ENCODE measurements around the gene PCNX3. TPM values are rescaled to one million over a fixed set of nuclear protein-coding genes. Genes with fewer than 3 reads are reported as not detected.

The PCNX3 gene
- total RNA-seq, 2 donors from 2014 or later, result 37.5 to 39.5 TPM

DNA sequence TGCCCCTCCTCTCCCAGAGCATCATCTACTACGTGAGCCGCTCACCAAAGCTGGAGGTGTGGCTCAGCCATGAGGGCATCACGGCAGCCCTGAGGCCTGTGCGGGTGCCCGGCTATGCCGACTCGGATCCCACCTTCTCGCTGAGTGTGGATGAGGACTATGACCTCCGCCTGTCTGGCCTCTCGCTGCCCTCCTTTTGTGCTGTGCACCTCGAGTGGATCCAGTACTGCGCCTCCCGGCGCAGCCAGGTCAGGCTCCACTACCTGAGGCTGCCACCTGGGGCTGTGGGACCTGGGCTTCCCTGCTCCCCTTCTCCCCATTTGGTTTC lies 18.5 kb downstream of the PCNX3 start:
- DNase-seq (ENCODE audit: low spot score), result no peak
- H3K27me3 ChIP-seq (replicated peaks; ENCODE audit: insufficient read depth), result no peaks in the 10 kb centered on the region
- TF ChIP-seq, protein P1, sequence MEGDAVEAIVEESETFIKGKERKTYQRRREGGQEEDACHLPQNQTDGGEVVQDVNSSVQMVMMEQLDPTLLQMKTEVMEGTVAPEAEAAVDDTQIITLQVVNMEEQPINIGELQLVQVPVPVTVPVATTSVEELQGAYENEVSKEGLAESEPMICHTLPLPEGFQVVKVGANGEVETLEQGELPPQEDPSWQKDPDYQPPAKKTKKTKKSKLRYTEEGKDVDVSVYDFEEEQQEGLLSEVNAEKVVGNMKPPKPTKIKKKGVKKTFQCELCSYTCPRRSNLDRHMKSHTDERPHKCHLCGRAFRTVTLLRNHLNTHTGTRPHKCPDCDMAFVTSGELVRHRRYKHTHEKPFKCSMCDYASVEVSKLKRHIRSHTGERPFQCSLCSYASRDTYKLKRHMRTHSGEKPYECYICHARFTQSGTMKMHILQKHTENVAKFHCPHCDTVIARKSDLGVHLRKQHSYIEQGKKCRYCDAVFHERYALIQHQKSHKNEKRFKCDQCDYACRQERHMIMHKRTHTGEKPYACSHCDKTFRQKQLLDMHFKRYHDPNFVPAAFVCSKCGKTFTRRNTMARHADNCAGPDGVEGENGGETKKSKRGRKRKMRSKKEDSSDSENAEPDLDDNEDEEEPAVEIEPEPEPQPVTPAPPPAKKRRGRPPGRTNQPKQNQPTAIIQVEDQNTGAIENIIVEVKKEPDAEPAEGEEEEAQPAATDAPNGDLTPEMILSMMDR (IDR thresholded peaks at IDR 0.05), result no peak
- H3K36me3 ChIP-seq, result peaks cover 65% of the 10 kb centered on the region
- peaks cover 17 to 21% of the 10 kb centered on the region in 2 donors for H3K4me1 ChIP-seq (ENCODE audit: control insufficient read depth in 1 of 2, low read depth in 2 of 2)
- H3K9me3 ChIP-seq, result no peaks in the 10 kb centered on the region
- no peak overlapping the region for H3K4me3 ChIP-seq
- no peak overlapping the region for H3K27ac ChIP-seq
- ATAC-seq (ENCODE audit: insufficient number of reproducible peaks, low FRiP score, low read depth), result no peak

DNA sequence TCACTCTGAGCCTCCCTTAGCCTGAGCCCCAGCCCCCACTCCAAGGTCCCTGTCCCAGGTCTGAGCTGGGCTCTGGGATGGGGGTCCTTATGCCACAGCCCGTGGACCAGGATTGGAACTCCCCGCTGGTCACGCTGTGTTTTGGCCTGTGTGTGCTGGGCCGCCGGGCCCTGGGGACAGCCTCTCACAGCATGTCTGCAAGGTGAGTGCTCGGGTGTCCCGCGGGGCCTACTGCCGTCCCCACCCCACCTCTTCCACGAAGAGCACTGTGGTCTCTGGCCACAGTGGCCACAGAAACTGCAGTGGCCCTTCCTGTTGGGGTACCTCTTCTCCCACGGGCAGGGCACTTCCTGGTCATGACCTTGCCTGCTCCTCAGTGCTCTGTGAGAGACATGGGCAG lies 18.9 kb downstream of the PCNX3 start:
- TF ChIP-seq, protein P1 (IDR thresholded peaks at IDR 0.05), result no peak
- H3K9me3 ChIP-seq, result no peaks in the 10 kb centered on the region
- no peak overlapping the region for H3K27ac ChIP-seq
- H3K27me3 ChIP-seq (replicated peaks; ENCODE audit: insufficient read depth), result no peaks in the 10 kb centered on the region
- H3K4me3 ChIP-seq, result no peak overlapping the region
- H3K4me1 ChIP-seq (ENCODE audit: control insufficient read depth in 1 of 2, low read depth in 2 of 2), result peaks cover 20 to 24% of the 10 kb centered on the region in 2 donors
- H3K36me3 ChIP-seq, result peaks cover 62% of the 10 kb centered on the region
- DNase-seq (ENCODE audit: low spot score), result no peak
- ATAC-seq (ENCODE audit: insufficient number of reproducible peaks, low FRiP score, low read depth), result no peak

DNA sequence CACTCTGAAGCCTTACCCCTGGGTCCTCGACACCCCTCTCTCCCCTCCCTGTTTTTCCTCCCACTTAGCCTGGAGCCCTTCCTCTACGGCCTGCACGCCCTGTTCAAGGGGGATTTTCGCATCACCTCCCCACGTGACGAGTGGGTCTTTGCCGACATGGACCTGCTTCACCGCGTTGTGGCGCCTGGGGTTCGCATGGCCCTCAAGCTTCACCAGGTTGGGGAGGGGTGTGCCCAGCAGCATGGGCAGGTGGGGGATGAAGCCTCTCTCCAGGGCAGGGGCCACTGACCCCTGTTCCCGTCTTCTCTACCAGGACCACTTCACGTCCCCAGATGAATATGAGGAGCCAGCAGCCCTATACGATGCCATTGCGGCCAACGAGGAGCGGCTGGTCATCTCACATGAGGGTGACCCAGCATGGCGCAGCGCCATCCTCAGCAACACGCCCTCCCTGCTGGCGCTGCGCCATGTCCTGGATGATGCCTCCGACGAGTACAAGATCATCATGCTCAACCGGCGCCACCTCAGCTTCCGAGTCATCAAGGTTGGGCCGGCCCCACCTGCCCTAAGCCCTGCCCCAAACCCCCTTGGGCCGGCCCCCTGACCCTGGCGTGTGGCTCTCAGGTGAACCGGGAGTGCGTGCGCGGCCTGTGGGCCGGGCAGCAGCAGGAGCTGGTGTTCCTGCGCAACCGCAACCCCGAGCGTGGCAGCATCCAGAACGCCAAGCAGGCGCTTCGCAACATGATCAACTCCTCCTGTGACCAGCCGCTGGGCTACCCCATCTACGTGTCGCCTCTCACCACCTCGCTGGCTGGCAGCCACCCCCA lies 19.5 kb downstream of the PCNX3 start:
- peaks cover 56% of the 10 kb centered on the region for H3K36me3 ChIP-seq
- ATAC-seq (ENCODE audit: insufficient number of reproducible peaks, low FRiP score, low read depth), result no peak

DNA sequence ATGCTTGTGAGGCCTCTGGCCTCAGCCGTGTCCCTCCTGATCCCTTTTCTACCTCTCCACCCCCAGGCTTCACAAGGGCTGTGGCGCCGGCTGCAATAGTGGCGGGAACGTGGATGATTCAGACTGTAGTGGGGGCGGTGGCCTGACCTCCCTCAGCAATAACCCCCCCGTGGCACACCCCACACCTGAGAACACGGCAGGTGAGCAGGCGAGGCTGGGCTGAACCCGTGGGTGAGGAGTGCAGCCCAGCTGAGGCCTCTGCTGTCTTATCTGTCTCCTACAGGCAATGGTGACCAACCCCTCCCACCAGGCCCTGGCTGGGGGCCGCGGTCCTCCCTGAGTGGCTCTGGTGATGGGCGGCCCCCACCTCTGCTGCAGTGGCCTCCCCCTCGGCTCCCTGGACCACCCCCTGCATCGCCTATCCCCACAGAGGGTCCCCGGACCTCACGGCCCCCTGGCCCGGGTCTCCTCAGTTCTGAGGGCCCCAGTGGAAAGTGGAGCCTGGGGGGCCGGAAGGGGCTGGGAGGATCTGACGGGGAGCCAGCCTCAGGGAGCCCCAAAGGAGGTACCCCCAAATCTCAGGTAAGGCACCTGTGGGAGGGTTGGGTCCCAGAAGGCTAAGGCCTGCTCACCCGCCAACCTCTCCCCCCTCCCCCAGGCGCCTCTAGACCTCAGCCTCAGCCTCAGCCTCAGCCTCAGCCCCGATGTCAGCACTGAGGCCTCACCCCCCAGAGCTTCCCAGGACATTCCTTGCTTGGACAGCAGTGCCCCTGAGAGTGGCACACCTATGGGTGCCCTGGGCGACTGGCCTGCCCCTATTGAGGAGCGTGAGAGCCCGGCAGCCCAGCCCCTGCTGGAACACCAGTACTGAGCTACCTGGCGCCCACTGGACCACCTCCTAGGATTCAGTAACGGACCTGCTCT lies 20.8 kb downstream of the PCNX3 start:
- TF ChIP-seq, protein P1 (IDR thresholded peaks at IDR 0.05), result no peak
- Histone ChIP-seq H3K9me3 (no peaks in the 10 kb centered on the region), H3K27ac (peak overlapping the region; percentile 53 to 74), H3K36me3 (peaks cover 46% of the 10 kb centered on the region), H3K27me3 (replicated peaks; ENCODE audit: insufficient read depth) (no peaks in the 10 kb centered on the region), H3K4me3 (no peak overlapping the region), H3K4me1 (ENCODE audit: control insufficient read depth in 1 of 2, low read depth in 2 of 2) (peaks cover 23 to 38% of the 10 kb centered on the region in 2 donors)
- no peak for ATAC-seq (ENCODE audit: insufficient number of reproducible peaks, low FRiP score, low read depth)
- no peak for DNase-seq (ENCODE audit: low spot score)

More for the DNA sequence above, 19.5 kb downstream of the PCNX3 start:
- Histone ChIP-seq H3K27ac (no peak overlapping the region), H3K4me1 (ENCODE audit: control insufficient read depth in 1 of 2, low read depth in 2 of 2) (peaks cover 23 to 31% of the 10 kb centered on the region in 2 donors), H3K9me3 (no peaks in the 10 kb centered on the region), H3K27me3 (replicated peaks; ENCODE audit: insufficient read depth) (no peaks in the 10 kb centered on the region), H3K4me3 (no peak overlapping the region)
- TF ChIP-seq, protein P1 (IDR thresholded peaks at IDR 0.05), result no peak
- DNase-seq (ENCODE audit: low spot score), result no peak

DNA sequence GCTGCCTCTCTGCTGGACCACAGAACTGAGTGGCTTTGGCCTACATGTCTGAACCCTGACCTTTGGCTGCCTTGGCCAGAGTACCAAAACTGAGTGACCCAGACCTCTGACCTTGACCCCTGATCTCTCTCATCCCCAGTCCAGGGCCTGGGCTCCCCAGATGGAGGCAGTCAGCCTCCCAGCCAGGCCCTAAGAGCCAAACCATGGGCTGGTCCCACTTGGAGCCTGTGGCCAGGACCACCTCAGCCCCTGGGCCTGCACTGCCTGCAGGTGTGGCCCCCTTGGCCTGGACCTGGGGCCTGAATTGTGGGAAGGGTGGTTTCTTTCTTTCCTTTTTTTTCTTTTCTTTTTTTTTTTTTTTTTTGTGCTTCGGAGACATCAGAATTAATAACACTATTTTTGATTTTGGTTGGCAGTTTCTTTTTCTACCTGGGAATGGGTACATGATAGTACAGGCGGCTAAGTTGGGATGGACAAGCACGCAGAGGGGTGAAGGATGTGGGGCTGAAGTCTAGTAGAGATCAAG lies 21.5 kb downstream of the PCNX3 start:
- TF ChIP-seq, protein P1 (IDR thresholded peaks at IDR 0.05), result no peak
- Histone ChIP-seq H3K4me1 (ENCODE audit: control insufficient read depth in 1 of 2, low read depth in 2 of 2) (peaks cover 23 to 40% of the 10 kb centered on the region in 2 donors), H3K27me3 (replicated peaks; ENCODE audit: insufficient read depth) (no peaks in the 10 kb centered on the region), H3K36me3 (peaks cover 39% of the 10 kb centered on the region), H3K27ac (peak overlapping the region; percentile 53 to 74), H3K9me3 (no peaks in the 10 kb centered on the region), H3K4me3 (no peak overlapping the region)
- DNase-seq (ENCODE audit: low spot score) (no peak), ATAC-seq (ENCODE audit: insufficient number of reproducible peaks, low FRiP score, low read depth) (no peak)

Data from thoracic aorta (tissue), 2 donors.